ENCODE data around the gene SNN.
A peak's percentile ranks its signal among the peaks of the same experiment; 100 is the strongest.

Gene SNN

GRCh38 chr16:11681976-11682654 lies 13.9 kb downstream of the SNN start:
- no peak for DNase-seq

DNA sequence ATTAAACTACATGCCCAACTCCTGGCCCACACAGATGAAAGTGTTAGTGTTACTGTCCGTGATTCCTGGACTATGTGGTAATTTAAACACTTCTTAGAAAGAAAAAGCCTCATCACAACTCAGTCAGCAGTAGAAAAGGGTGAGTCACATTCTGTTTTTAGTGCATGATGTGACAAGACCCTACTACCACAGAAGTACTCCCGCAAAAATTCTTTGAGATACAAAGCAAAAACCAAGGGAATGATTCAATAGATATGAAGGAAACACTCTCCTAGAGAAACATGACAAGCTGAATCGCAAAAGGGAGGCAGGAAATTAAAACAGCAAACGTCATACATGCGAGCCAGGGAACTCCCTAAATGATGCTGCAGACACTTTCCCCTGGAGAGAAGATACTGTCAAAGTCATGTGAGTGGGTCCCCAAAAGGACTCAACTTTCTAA lies 14.4 kb downstream of the SNN start:
- DNase-seq: no peak

- no peak for DNase-seq
Observed at GRCh38 chr16:11683145-11683544, 14.9 kb downstream of the SNN start.

DNA sequence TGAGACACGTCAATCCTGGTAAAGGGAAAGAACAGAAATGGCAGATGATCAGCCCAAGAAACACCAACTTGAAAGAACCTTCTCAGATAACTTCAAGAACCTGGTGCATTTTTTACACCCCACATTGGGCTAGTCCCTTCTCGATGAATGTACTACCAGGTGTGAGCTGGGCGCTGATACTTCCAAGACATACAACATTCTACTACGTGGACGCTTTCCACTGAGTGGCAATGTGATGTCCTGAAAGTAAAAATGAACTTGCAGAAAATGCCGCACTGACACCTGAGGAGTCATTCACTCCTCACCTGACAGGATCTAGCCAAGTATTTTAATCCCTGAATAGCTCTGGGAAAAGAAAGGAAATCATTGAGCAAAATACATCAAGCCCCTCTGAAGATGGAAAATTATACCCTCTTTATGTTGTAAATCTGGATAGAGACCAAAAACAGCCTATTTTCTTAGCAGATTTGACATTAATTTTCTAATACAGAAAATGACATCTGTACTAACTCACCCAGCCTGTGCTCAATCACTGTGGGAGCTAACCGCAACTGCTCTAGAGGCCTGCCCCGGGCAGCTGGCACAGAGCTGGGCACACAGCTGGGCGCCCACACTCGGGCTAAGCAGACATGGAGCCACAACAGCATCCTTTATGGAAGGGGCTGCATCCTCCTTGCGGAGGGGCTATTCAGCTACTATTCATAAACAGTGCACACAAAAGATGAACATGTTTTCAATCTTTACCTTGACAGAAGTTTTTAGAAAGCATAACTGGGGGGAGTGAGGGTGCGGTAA lies 16.2 kb downstream of the SNN start:
- DNase-seq: no peak

- no peak for DNase-seq
Observed at GRCh38 chr16:11685844-11686618, 17.8 kb downstream of the SNN start.

GRCh38 chr16:11686713-11687380 lies 18.6 kb downstream of the SNN start:
- DNase-seq: no peak

- no peak for DNase-seq
Observed at GRCh38 chr16:11687601-11688519, 19.6 kb downstream of the SNN start.

- no peak for DNase-seq
Observed at GRCh38 chr16:11688520-11688886, 20.2 kb downstream of the SNN start.

- DNase-seq: peak; percentile 28
Observed at GRCh38 chr16:11689031-11689840, 21.0 kb downstream of the SNN start.

GRCh38 chr16:11691235-11691634 lies 23.0 kb downstream of the SNN start:
- no peak for DNase-seq

GRCh38 chr16:11691771-11692170 lies 23.5 kb downstream of the SNN start:
- no peak for DNase-seq

- no peak for DNase-seq
Observed at GRCh38 chr16:11692171-11692570, 23.9 kb downstream of the SNN start.

DNA sequence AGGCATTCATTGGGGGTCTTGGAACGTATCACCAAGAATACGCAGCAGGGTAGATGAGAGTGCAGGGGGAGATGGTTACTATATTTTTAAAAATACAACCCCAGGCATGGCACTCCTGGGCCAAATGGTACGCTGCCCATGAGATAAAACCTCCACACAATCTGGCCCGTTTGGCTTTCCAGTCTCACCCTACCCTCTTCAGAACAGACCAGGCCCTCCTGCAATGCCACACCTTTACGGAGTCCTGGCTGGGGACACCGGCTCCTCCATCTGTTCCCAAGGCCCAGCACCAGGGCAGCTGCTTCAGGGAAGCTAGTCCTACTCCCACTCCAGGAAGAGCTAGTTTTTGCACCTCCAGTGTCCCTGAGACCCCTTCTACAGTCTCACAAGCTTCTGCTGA lies 24.4 kb downstream of the SNN start:
- no peak for DNase-seq

- no peak for DNase-seq
Observed at GRCh38 chr16:11696266-11697012, 28.2 kb downstream of the SNN start.

GRCh38 chr16:11697319-11697718 lies 29.1 kb downstream of the SNN start:
- DNase-seq: no peak

GRCh38 chr16:11698271-11698689 lies 30.0 kb downstream of the SNN start:
- DNase-seq: no peak

- DNase-seq: no peak
Observed at GRCh38 chr16:11699234-11699894, 31.1 kb downstream of the SNN start.

- DNase-seq: peak; percentile 42
Observed at GRCh38 chr16:11700264-11701029, 32.2 kb downstream of the SNN start.
